Body of pancreas (tissue), 4 donors: Measurements from ENCODE around the gene HS1BP3. TPM values are rescaled to one million over a fixed set of nuclear protein-coding genes. Genes with fewer than 3 reads are reported as not detected.
A peak's percentile ranks its signal among the peaks of the same experiment; 100 is the strongest.

Source experiments
- ATAC-seq: fragments of 150-250 bp; one replicate; pipeline ENCODE4 v1.9.1; 2016
- DNase-seq, 4 donors: peaks; one replicate each; pipeline ENCODE4 v3.0.0-alpha.2; 2019
- H3K27ac ChIP-seq, 4 donors: fragments of 200-600 bp; sonication (generic); 1 replicate in 3 of 4; 2 replicates in 1 of 4; pipeline versions ENCODE4 v1.5.1 to v1.6.1; 2016 to 2019; ENCODE audit warnings: mild to moderate bottlenecking in 1 of 4, mixed read lengths in 1 of 4, moderate library complexity in 1 of 4
- H3K27me3 ChIP-seq, 2 donors: fragments of 200-600 bp; sonication (generic); one replicate each; pipeline ENCODE4 v1.6.0; 2016; ENCODE audit warnings: mild to moderate bottlenecking in 1 of 2
- H3K36me3 ChIP-seq, 2 donors: fragments of 200-600 bp; sonication (generic); replicated peaks in 1 of 2; 2 replicates each; pipeline ENCODE4 v1.5.1; 2016; ENCODE audit warnings: low read depth in 2 of 2; ENCODE audit not compliant: insufficient read depth in 1 of 2
- H3K4me1 ChIP-seq: fragments of 200-600 bp; sonication (generic); one replicate; pipeline ENCODE4 v1.6.0; 2016
- H3K4me3 ChIP-seq, 2 donors: fragments of 200-600 bp; sonication (generic); 1 replicate in 1 of 2; 2 replicates in 1 of 2; pipeline ENCODE4 v1.5.1; 2016 to 2019
- H3K9me3 ChIP-seq, 3 donors: fragments of 200-600 bp; sonication (generic); 1 replicate in 2 of 3; 2 replicates in 1 of 3; pipeline ENCODE4 v1.5.1; 2016
- CTCF ChIP-seq, 7 experiments: fragments of 450-650 bp in 4 of 7; fragments of 200-600 bp in 3 of 7; sonication (generic) in 3 of 7; IDR thresholded peaks; one replicate each; pipeline ENCODE4 v1.5.1; 2016 to 2019; ENCODE audit warnings: antibody characterized with exemption in 7 of 7
- POLR2A ChIP-seq, 3 donors: fragments of 450-650 bp; IDR thresholded peaks; one replicate each; pipeline ENCODE4 v1.6.1; 2016; ENCODE audit warnings: antibody characterized with exemption in 3 of 3, mild to moderate bottlenecking in 2 of 3
- WGBS, 2 donors: methylation state at CpG; one replicate each; pipeline ENCODE4 v1.1.5; 2017; 5-methylcytosine and 5-hydroxymethylcytosine counted together
- intact Hi-C: fragments of 100-400 bp; cut with DNase I; formaldehyde crosslinking; loops from one replicate; pipeline ENCODE4 v1.15.1; 2023
- total RNA-seq, 2 donors: library from RNA; depleted of rRNA; stranded (reverse); fragments of >200 nt; gene quantifications; one replicate each; pipeline ENCODE4 v1.1.0, GENCODE V29; 2016

Gene HS1BP3
- total RNA-seq, 2 donors from 2014 or later, result 21.1 to 23.1 TPM

GRCh38 chr2:20579866-20580265 lies 71.0 kb downstream of the HS1BP3 start:
- peaks cover 36% of the 10 kb centered on the region for H3K4me1 ChIP-seq
- no peak for ATAC-seq

GRCh38 chr2:20578895-20579825 lies 71.7 kb downstream of the HS1BP3 start:
- peaks cover 29% of the 10 kb centered on the region for H3K4me1 ChIP-seq
- ATAC-seq, result peak; percentile 77
- DNase-seq, result peak; percentile 50 to 78 (median 63)
- intact Hi-C loops, result no loop called here
- 59 to 66% methylated on average over 7 to 15 of the region's 15 CpGs for WGBS, 2 donors
- H3K36me3 ChIP-seq, result no peaks in the 10 kb centered on the region
- H3K27ac ChIP-seq, result peak overlapping the region; percentile 6 to 75 (median 42)
- no peak for TF ChIP-seq CTCF (IDR thresholded peaks at IDR 0.05)
- no peak for TF ChIP-seq POLR2A (IDR thresholded peaks at IDR 0.05)
- H3K4me3 ChIP-seq, result no peak overlapping the region
- H3K9me3 ChIP-seq, result no peaks in the 10 kb centered on the region
- no peaks in the 10 kb centered on the region for H3K27me3 ChIP-seq

More at GRCh38 chr2:20579866-20580265, 71.0 kb downstream of the HS1BP3 start:
- Histone ChIP-seq H3K9me3 (no peaks in the 10 kb centered on the region), H3K27me3 (no peaks in the 10 kb centered on the region), H3K4me3 (no peak overlapping the region), H3K36me3 (no peaks in the 10 kb centered on the region), H3K27ac (peak overlapping the region in 3 of 4 donors; percentile 6 to 75 (median 73))
- intact Hi-C loops, result no loop called here
- TF ChIP-seq POLR2A (IDR thresholded peaks at IDR 0.05), result no peak
- no peak for TF ChIP-seq CTCF (IDR thresholded peaks at IDR 0.05)
- 83 to 90% methylated on average over 1 of the region's 1 CpG for WGBS, 2 donors
- DNase-seq, result no peak

- Histone ChIP-seq H3K27ac (peak overlapping the region in 3 of 4 donors; percentile 6 to 75 (median 73)), H3K4me1 (peaks cover 21% of the 10 kb centered on the region), H3K36me3 (no peaks in the 10 kb centered on the region), H3K9me3 (no peaks in the 10 kb centered on the region), H3K4me3 (no peak overlapping the region), H3K27me3 (no peaks in the 10 kb centered on the region)
- DNase-seq, result no peak
- intact Hi-C loops, result no loop called here
- TF ChIP-seq CTCF (IDR thresholded peaks at IDR 0.05) (no peak), POLR2A (IDR thresholded peaks at IDR 0.05) (no peak)
- ATAC-seq, result no peak
- 72 to 79% methylated on average over 5 to 6 of the region's 6 CpGs for WGBS, 2 donors
Measured at GRCh38 chr2:20578266-20578894, 72.5 kb downstream of the HS1BP3 start.

GRCh38 chr2:20577495-20578235 lies 73.2 kb downstream of the HS1BP3 start:
- Histone ChIP-seq H3K4me1 (peaks cover 20% of the 10 kb centered on the region), H3K4me3 (no peak overlapping the region), H3K27ac (no peak overlapping the region), H3K36me3 (no peaks in the 10 kb centered on the region), H3K9me3 (no peaks in the 10 kb centered on the region), H3K27me3 (no peaks in the 10 kb centered on the region)
- intact Hi-C loops, result no loop called here
- DNase-seq, result no peak
- TF ChIP-seq CTCF (IDR thresholded peaks at IDR 0.05) (no peak), POLR2A (IDR thresholded peaks at IDR 0.05) (no peak)
- no peak for ATAC-seq
- 80 to 85% methylated on average over 6 to 12 of the region's 12 CpGs for WGBS, 2 donors
